Tibial artery (tissue), 4 donors: ENCODE results near the gene SLC10A2.

Source experiments
- DNase-seq, 2 donors: peaks; one replicate each; pipeline ENCODE4 v3.0.0-alpha.2; 2019
- H3K27ac ChIP-seq, 2 donors: fragments of 200-600 bp; sonication (generic) in 1 of 2; 1 replicate in 1 of 2; 2 replicates in 1 of 2; pipeline ENCODE4 v1.5.1; 2018 to 2019; ENCODE audit warnings: mild to moderate bottlenecking in 1 of 2
- H3K27me3 ChIP-seq, 2 donors: fragments of 200-600 bp; sonication (generic) in 1 of 2; one replicate each; pipeline versions ENCODE4 v1.5.1 to v1.6.0; 2016 to 2019
- H3K36me3 ChIP-seq, 3 donors: fragments of 200-600 bp; sonication (generic) in 2 of 3; one replicate each; pipeline ENCODE4 v1.5.1; 2016 to 2019; ENCODE audit warnings: mild to moderate bottlenecking in 2 of 3
- H3K4me1 ChIP-seq, 4 donors: fragments of 200-600 bp; sonication (generic) in 2 of 4; 1 replicate in 3 of 4; 2 replicates in 1 of 4; pipeline ENCODE4 v1.5.1; 2016 to 2019
- H3K4me3 ChIP-seq, 2 donors: fragments of 200-600 bp; sonication (generic) in 1 of 2; 1 replicate in 1 of 2; 2 replicates in 1 of 2; pipeline ENCODE4 v1.5.1; 2018 to 2019; ENCODE audit warnings: mild to moderate bottlenecking in 2 of 2
- H3K9me3 ChIP-seq, 3 donors: fragments of 200-600 bp; sonication (generic) in 1 of 3; one replicate each; pipeline ENCODE4 v1.5.1; 2016 to 2019
- CTCF ChIP-seq, 2 experiments: fragments of 200-600 bp in 1 of 2; fragments of 450-650 bp in 1 of 2; IDR thresholded peaks; one replicate each; pipeline ENCODE4 v1.5.1; 2017 to 2019; ENCODE audit warnings: antibody characterized with exemption in 2 of 2, mild to moderate bottlenecking in 1 of 2, moderate library complexity in 1 of 2
- intact Hi-C: fragments of 100-400 bp; cut with DNase I; formaldehyde crosslinking; loops from one replicate; pipeline ENCODE4 v1.15.0; 2023; ENCODE audit warnings: low total_unique reads

SLC10A2 gene

DNA sequence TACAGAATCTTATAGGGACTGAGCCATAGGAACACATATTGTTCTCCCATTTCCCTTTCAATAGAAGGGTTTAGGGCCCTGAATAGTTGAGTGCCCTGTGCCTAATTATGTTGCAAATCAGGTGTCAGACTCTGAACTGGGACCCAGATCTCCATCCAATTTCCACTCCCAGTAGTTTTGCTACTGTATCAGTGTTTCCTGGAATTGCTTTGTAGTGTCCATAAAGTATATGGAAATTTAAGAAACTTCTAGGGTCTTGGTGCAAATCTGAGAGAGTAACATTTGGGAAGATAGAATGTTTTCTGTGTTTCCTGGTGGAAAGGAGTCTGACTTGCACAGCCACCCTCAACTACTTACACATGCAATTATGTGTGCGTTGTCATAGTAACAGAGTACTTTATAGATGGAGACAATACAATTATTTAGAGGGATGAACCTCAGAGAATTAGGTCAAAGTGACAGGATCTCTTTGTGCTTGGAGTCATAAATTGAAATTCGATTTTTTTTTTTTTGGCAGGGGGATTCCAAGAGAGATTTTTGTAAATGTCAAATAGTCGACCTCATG is 646 bp upstream of the SLC10A2 start:
- TF ChIP-seq CTCF (IDR thresholded peaks at IDR 0.05) = no peak
- H3K27me3 ChIP-seq = no peaks in the 10 kb centered on the region
- DNase-seq = no peak
- intact Hi-C loops = no loop called here
- no peaks in the 10 kb centered on the region for H3K36me3 ChIP-seq
- no peaks in the 10 kb centered on the region for H3K9me3 ChIP-seq
- no peaks in the 10 kb centered on the region for H3K4me1 ChIP-seq
- H3K4me3 ChIP-seq = no peak overlapping the region
- H3K27ac ChIP-seq = no peak overlapping the region

DNA sequence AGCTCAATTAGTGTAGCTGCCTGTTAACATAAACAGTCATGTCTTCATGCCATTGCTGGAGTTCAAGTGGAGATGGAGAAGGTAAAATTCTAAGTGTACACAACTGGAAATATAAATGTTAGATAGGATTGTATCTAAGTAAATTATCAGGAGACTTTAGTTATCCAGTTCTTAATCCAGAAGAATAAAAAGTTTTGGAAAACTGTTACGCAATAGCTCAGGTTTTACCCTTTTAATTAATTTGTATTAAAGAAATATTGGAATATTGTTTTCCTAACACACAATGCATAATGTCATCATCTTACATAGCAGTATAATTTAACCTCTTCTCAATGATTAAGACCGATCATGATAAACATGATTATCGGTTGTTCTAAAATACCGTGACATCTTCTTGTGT is 2.8 kb downstream of the SLC10A2 start:
- intact Hi-C loops = no loop called here
- Histone ChIP-seq H3K4me1 (no peaks in the 10 kb centered on the region), H3K27ac (no peak overlapping the region), H3K4me3 (no peak overlapping the region), H3K36me3 (no peaks in the 10 kb centered on the region), H3K9me3 (no peaks in the 10 kb centered on the region), H3K27me3 (no peaks in the 10 kb centered on the region)
- no peak for DNase-seq
- no peak for TF ChIP-seq CTCF (IDR thresholded peaks at IDR 0.05)

DNA sequence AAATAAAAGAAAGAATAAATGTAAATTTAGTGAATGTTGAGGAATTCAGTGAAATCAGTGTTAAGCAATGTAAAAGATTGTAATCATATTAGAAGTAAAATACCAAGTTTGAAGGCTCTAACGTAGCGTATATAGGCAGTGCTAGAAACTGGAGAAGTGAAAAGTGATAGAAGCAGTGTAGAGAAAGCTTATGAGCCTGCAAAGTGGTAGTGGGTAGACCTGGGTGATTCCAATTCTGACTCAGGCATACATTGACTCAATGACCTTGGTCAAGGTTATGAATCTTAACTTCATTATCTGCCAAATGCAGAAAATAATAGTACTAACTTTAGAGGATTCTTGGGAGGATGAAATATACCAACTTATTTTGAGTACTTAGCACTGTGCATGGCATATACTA is 4.1 kb downstream of the SLC10A2 start:
- no peaks in the 10 kb centered on the region for H3K36me3 ChIP-seq
- intact Hi-C loops = no loop called here
- H3K4me1 ChIP-seq = no peaks in the 10 kb centered on the region
- no peak for TF ChIP-seq CTCF (IDR thresholded peaks at IDR 0.05)
- H3K27ac ChIP-seq = no peak overlapping the region
- H3K27me3 ChIP-seq = no peaks in the 10 kb centered on the region
- no peaks in the 10 kb centered on the region for H3K9me3 ChIP-seq
- DNase-seq = no peak
- H3K4me3 ChIP-seq = no peak overlapping the region

DNA sequence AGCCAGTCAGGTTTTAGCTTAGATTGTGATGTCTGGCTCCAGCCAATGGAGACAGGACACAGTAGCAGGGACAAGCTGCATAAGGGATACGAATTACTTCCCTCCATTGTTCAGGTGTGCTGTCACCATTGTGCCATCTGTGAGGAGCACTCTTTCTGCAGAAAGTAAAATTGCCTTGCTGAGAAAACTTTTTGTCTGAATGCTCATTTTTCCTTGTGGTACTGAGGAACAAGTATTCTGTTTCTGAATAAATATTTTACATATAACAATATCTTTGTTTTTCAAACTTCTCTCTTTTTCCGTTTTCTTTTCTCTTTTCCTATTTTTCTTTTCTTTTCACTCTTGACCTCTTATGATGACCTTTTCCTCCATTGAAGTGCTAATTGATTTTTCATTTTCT is 10.2 kb downstream of the SLC10A2 start:
- no peaks in the 10 kb centered on the region for H3K36me3 ChIP-seq
- intact Hi-C loops = no loop called here
- H3K4me3 ChIP-seq = no peak overlapping the region
- H3K27me3 ChIP-seq = no peaks in the 10 kb centered on the region
- no peaks in the 10 kb centered on the region for H3K4me1 ChIP-seq
- no peak overlapping the region for H3K27ac ChIP-seq
- TF ChIP-seq CTCF (IDR thresholded peaks at IDR 0.05) = no peak
- H3K9me3 ChIP-seq = peaks cover 0 to 8% (median 5%) of the 10 kb centered on the region in 3 donors
- DNase-seq = no peak

DNA sequence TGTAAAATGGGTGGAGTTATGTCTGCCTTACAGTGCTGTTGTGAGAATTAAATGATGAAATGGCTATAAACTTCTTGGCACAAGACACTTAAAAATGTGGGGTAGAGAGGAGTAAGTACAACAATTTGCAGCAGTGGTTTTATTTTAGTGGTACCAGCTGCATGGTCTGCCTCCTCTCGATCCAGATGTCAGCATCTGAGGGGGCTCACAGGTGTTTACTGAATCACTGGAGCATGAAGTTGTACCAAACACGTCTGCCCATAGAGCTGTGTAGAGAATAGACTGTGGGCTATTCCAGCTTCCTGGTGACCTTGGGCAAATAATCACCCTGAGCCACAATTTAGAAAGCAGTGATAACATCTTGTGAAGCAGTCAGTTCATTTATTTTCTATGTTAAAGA is 11.1 kb downstream of the SLC10A2 start:
- H3K9me3 ChIP-seq = peaks cover 0 to 8% (median 5%) of the 10 kb centered on the region in 3 donors
- H3K36me3 ChIP-seq = no peaks in the 10 kb centered on the region
- no peak for DNase-seq
- H3K27me3 ChIP-seq = no peaks in the 10 kb centered on the region
- no peak overlapping the region for H3K4me3 ChIP-seq
- intact Hi-C loops = no loop called here
- H3K27ac ChIP-seq = no peak overlapping the region
- no peak for TF ChIP-seq CTCF (IDR thresholded peaks at IDR 0.05)
- no peaks in the 10 kb centered on the region for H3K4me1 ChIP-seq

DNA sequence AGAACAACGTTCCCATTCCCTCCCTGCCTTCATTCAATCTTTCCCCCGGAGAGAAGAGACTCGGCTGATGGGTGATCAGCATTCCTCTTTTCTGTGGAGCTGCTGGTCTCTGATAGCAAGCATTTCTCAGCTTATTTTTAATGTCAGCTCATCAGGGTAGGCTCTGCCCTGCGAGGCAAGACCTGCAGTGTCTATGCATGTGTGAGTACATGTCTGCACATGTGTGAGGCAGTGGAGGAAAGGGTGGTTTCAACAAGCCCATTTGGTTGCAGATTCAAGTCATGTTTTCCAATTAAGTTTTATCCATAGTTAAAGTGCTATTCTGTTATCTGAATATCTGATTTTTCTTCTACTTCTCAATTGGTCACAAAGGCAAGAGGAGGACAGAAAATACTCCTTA is 19.5 kb downstream of the SLC10A2 start:
- Histone ChIP-seq H3K36me3 (no peaks in the 10 kb centered on the region), H3K4me3 (no peak overlapping the region), H3K27ac (no peak overlapping the region), H3K27me3 (no peaks in the 10 kb centered on the region), H3K9me3 (no peaks in the 10 kb centered on the region), H3K4me1 (no peaks in the 10 kb centered on the region)
- no peak for TF ChIP-seq CTCF (IDR thresholded peaks at IDR 0.05)
- no peak for DNase-seq
- intact Hi-C loops = no loop called here
